Astrocyte of the spinal cord (primary cell): ENCODE data around the gene CCN6.
A peak's percentile ranks its signal among the peaks of the same experiment; 100 is the strongest.

Source experiments
- DNase-seq: peaks from one replicate; pipeline ENCODE4 v3.0.0; 2011; ENCODE audit warnings: low read depth, low spot score
- H3K4me3 ChIP-seq: 2 replicates; pipeline ENCODE4 v1.5.1; 2011; ENCODE audit warnings: low read depth, mild to moderate bottlenecking, low read length, moderate library complexity
- in situ Hi-C: cut with HindIII; loops from 2 replicates; pipeline ENCODE4 v1.10.0; 2017; ENCODE audit warnings: low sequenced_read_pairs
- TF ChIP-seq, protein P1 (sequence below): IDR thresholded peaks from 2 replicates; pipeline ENCODE4 v1.5.1; 2012; ENCODE audit warnings: low read depth, mild to moderate bottlenecking, low read length, inconsistent platforms

CCN6 gene

DNA sequence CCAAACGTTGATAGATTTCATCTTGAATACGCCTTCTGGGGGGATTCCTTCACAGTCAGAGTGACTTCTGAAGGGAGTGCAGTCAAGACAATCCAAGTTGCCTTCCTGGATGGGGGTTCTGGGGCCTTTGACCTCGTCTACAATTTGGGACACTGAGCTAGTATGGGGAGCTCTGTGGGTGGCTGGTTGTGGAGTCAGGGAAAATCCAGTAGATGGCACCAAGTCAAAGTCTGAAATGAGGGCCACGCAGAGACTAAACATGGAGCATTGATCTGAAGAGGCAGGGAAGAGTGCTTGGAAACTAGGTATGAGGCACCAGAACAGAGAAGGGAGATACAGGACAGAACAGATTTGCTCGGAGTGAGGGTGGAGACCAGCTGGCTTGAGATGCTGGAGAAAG, 43.6 kb upstream of the CCN6 start:
- TF ChIP-seq, protein P1, sequence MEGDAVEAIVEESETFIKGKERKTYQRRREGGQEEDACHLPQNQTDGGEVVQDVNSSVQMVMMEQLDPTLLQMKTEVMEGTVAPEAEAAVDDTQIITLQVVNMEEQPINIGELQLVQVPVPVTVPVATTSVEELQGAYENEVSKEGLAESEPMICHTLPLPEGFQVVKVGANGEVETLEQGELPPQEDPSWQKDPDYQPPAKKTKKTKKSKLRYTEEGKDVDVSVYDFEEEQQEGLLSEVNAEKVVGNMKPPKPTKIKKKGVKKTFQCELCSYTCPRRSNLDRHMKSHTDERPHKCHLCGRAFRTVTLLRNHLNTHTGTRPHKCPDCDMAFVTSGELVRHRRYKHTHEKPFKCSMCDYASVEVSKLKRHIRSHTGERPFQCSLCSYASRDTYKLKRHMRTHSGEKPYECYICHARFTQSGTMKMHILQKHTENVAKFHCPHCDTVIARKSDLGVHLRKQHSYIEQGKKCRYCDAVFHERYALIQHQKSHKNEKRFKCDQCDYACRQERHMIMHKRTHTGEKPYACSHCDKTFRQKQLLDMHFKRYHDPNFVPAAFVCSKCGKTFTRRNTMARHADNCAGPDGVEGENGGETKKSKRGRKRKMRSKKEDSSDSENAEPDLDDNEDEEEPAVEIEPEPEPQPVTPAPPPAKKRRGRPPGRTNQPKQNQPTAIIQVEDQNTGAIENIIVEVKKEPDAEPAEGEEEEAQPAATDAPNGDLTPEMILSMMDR, result no peak
- H3K4me3 ChIP-seq, result no peak overlapping the region
- DNase-seq, result no peak
- in situ Hi-C loops, result no loop called here

DNA sequence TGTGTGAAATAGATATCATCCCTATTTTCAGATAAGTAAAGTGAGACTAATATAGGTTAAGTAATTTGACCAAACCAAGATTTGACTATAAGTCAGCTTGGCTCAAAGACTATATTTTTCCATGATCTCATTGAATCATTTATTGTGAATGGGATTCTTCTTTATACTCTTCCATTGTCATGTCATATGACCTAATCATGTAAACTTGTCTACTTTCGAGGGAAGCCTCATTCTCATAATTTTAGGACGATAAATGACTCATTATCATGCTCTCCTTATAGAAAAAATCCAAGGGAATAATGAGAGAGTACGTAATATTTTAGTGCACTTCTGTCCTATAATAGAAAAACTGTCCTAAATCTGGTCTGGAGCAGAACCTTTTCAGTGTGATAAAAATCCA, 40.9 kb upstream of the CCN6 start:
- no peak overlapping the region for H3K4me3 ChIP-seq
- in situ Hi-C loops, result no loop called here
- no peak for DNase-seq
- TF ChIP-seq, protein P1, result no peak

DNA sequence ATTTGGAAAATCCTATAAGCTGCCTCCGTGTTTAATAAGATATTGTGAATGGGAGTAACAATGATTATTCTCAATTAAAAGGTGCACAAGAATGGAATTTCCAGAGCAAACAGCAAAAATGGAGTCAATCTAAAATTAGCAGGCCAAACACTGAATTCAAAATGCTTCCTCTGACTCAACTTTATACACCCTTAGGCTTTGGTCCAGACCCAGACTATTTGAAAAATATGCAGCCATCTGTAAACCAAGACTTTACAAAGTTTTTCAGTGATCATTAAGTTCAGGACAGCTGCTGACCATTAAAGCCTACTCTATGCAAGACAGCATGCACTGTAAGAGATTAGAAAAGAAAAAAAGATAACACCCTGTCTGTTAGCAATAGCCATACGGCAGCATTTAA, 39.4 kb upstream of the CCN6 start:
- DNase-seq, result peak; percentile 72
- H3K4me3 ChIP-seq, result no peak overlapping the region
- in situ Hi-C loops, result no loop called here
- TF ChIP-seq, protein P1, result no peak

DNA sequence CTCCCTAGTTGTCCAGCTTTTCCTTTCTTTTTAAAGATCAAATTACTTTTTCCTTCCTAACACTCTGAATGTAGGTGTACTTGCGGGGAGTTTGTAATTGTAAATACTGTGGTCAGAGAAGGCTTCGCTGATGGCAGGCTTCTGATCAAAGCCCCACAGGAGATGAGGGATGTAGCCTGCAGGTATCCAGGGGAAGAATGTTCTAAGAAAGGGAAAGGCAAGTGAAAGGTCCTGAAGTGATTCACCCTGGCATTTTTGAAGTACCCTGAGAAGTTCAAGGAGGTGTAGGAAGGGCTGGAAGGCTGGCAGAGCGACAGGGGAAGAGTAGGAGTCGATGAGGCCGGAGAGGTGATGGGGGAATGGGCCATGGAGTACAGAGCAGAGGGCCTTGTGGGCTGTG, 38.2 kb upstream of the CCN6 start:
- DNase-seq, result no peak
- in situ Hi-C loops, result no loop called here
- TF ChIP-seq, protein P1, result no peak
- H3K4me3 ChIP-seq, result no peak overlapping the region

DNA sequence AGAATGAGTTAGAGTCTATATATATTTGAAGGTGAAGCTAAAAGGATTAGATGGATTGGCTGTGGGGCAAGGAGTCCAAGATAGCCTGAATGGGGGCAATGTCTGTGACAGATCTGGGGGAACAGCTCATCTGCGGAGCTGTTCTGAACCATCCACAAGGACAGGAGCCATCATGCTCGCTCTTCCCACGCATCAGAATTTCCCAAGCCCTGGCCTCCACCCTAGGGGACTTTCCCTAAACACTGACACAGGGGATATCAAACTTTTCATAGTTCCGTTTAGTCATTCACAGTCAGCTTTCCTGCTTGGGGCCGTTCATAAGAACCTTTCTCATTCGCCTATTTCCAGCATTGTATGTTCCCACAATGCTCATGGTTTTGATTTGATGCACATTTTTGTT, 37.6 kb upstream of the CCN6 start:
- TF ChIP-seq, protein P1, result no peak
- no peak overlapping the region for H3K4me3 ChIP-seq
- in situ Hi-C loops, result no loop called here
- no peak for DNase-seq

DNA sequence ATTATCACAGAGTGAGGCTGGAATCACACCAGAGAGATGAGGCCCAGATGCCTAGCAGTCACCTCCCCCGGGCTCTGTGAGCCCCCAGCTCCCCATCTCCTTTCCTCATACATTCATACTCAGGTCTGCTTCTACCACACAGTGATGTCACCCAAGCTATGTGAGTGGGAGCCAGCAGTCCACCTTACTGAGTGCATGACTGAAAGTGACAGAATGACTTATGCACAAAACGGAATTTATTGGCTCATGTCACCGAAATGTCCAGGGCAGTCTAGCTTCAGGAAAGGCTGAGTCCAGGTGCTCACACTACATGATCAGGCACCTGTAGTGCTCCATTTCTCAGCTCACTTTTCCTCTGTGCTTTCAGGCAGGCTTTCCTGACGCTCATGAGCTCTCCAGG, 36.7 kb upstream of the CCN6 start:
- TF ChIP-seq, protein P1, result no peak
- no peak for DNase-seq
- no peak overlapping the region for H3K4me3 ChIP-seq
- in situ Hi-C loops, result no loop called here
